Measurements from ENCODE around the gene GIGYF1. TPM values are rescaled to one million over a fixed set of nuclear protein-coding genes. Genes with fewer than 3 reads are reported as not detected.

Gene GIGYF1
- polyA plus RNA-seq, 1 donor from 2014 or later: 28.3 TPM

DNA sequence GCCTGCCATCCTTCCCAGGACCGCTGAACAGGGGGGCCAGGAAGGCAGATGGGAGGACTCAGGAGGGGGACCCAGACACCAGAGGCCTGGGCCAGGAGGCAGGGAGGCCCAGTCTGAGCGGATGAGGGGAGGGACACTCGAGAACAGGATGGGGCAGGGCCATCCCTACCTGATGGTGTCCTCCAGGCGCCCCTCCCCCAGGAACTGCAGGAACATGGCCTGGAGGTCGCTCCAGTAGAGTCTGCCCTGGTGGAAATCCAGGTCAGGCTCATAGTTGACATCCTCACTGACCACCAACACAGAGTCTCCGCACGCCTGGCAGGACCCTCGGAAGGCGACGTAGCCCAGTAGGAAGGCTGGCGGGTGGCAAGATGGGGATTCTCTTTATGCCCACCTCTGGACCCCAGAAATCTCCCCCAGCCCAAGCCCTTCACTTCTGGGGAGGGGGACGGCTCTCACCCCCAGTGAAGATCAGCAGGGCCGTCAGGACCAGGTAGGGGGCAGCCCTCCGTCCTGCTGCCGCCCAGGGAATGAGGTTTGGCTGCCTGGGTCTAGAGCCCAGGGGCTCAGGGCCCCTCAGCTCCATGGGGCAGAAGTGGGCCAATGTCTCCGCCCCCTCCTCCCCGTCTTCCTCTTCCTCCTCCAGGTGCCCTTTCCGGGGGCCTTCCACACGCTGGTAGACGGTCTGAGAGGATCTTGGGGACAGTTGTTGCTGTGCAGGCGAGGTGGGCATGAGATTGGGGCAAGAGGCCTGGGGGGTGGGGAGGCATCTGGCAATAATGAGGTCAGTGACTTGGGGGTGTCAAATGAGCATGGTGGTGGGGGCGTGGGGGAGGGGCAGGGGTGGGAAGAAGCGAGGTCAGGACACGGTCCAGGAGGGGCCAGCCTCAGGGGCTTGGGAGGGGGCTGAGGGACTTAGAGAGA, 53.3 kb downstream of the GIGYF1 start:
- H3K27me3 ChIP-seq (ENCODE audit: insufficient read depth, low read depth, low read length): no peaks in the 10 kb centered on the region
- H2AFZ ChIP-seq (ENCODE audit: low read depth, low read length): no peak overlapping the region
- H4K20me1 ChIP-seq (ENCODE audit: insufficient read depth): no peaks in the 10 kb centered on the region
- no peaks in the 10 kb centered on the region for H3K9me2 ChIP-seq (ENCODE audit: insufficient read depth, low read length)
- H3K9me3 ChIP-seq (ENCODE audit: low read length): no peaks in the 10 kb centered on the region
- no peaks in the 10 kb centered on the region for H3F3A ChIP-seq (ENCODE audit: insufficient read depth, low read length, poor library complexity, severe bottlenecking)
- H3K9ac ChIP-seq (ENCODE audit: low read length): no peak overlapping the region
- no peak overlapping the region for H3K27ac ChIP-seq (ENCODE audit: low read length)
- no peaks in the 10 kb centered on the region for H3K79me2 ChIP-seq (replicated peaks; ENCODE audit: insufficient read depth, low read length)
- H3K36me3 ChIP-seq (ENCODE audit: insufficient read depth, low read length): no peaks in the 10 kb centered on the region
- TF ChIP-seq EZH2 (IDR thresholded peaks at IDR 0.05; ENCODE audit: borderline replicate concordance, insufficient read depth, low read length, poor library complexity, severe bottlenecking) (no peak), POLR2AphosphoS5 (IDR thresholded peaks at IDR 0.05) (no peak), SMC3 (conservative IDR thresholded peaks at IDR 0.05; ENCODE audit: poor library complexity) (no peak), EP300 (conservative IDR thresholded peaks at IDR 0.05; ENCODE audit: poor library complexity, severe bottlenecking) (no peak), MXI1 (conservative IDR thresholded peaks at IDR 0.05; ENCODE audit: poor library complexity, severe bottlenecking) (no peak)
- TF ChIP-seq, protein P1, sequence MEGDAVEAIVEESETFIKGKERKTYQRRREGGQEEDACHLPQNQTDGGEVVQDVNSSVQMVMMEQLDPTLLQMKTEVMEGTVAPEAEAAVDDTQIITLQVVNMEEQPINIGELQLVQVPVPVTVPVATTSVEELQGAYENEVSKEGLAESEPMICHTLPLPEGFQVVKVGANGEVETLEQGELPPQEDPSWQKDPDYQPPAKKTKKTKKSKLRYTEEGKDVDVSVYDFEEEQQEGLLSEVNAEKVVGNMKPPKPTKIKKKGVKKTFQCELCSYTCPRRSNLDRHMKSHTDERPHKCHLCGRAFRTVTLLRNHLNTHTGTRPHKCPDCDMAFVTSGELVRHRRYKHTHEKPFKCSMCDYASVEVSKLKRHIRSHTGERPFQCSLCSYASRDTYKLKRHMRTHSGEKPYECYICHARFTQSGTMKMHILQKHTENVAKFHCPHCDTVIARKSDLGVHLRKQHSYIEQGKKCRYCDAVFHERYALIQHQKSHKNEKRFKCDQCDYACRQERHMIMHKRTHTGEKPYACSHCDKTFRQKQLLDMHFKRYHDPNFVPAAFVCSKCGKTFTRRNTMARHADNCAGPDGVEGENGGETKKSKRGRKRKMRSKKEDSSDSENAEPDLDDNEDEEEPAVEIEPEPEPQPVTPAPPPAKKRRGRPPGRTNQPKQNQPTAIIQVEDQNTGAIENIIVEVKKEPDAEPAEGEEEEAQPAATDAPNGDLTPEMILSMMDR (IDR thresholded peaks at IDR 0.05; ENCODE audit: poor library complexity, severe bottlenecking): no peak
- TF ChIP-seq, protein P2, sequence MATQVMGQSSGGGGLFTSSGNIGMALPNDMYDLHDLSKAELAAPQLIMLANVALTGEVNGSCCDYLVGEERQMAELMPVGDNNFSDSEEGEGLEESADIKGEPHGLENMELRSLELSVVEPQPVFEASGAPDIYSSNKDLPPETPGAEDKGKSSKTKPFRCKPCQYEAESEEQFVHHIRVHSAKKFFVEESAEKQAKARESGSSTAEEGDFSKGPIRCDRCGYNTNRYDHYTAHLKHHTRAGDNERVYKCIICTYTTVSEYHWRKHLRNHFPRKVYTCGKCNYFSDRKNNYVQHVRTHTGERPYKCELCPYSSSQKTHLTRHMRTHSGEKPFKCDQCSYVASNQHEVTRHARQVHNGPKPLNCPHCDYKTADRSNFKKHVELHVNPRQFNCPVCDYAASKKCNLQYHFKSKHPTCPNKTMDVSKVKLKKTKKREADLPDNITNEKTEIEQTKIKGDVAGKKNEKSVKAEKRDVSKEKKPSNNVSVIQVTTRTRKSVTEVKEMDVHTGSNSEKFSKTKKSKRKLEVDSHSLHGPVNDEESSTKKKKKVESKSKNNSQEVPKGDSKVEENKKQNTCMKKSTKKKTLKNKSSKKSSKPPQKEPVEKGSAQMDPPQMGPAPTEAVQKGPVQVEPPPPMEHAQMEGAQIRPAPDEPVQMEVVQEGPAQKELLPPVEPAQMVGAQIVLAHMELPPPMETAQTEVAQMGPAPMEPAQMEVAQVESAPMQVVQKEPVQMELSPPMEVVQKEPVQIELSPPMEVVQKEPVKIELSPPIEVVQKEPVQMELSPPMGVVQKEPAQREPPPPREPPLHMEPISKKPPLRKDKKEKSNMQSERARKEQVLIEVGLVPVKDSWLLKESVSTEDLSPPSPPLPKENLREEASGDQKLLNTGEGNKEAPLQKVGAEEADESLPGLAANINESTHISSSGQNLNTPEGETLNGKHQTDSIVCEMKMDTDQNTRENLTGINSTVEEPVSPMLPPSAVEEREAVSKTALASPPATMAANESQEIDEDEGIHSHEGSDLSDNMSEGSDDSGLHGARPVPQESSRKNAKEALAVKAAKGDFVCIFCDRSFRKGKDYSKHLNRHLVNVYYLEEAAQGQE (IDR thresholded peaks at IDR 0.05; ENCODE audit: borderline replicate concordance): no peak
- no peak overlapping the region for H3K4me3 ChIP-seq (ENCODE audit: low read length)
- no peak overlapping the region for H3K4me2 ChIP-seq (ENCODE audit: low read length)

DNA sequence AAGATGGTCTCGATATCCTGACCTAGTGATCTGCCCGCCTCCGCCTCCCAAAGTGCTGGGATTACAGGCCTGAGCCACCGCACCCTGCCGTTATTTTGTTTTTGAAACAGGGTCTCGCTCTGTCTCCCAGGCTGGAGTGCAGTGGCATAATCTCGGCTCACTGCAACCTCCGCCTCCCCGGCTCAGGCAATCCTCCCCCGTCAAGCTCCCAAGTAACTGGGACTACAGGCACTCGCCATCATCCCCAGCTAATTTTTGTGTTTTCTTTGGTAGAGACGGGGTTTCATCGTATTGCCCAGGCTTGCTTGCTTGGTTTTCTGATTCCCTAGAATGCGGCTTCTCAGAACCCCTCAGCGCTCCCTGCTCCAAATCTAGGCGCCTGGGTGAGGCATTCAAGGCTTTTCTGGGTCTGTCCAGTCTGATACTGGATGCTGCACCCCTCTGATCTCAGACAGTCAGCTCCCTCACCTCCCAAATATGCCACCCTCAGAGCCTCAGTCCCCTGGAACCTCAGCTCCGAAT, 54.0 kb downstream of the GIGYF1 start:
- no peak overlapping the region for H3K4me2 ChIP-seq (ENCODE audit: low read length)
- TF ChIP-seq, protein P1 (IDR thresholded peaks at IDR 0.05; ENCODE audit: poor library complexity, severe bottlenecking): no peak
- TF ChIP-seq POLR2AphosphoS5 (IDR thresholded peaks at IDR 0.05) (no peak), TAF1 (IDR thresholded peaks at IDR 0.05; ENCODE audit: low read depth) (no peak), EZH2 (IDR thresholded peaks at IDR 0.05; ENCODE audit: borderline replicate concordance, insufficient read depth, low read length, poor library complexity, severe bottlenecking) (no peak), EP300 (conservative IDR thresholded peaks at IDR 0.05; ENCODE audit: poor library complexity, severe bottlenecking) (no peak), RAD21 (conservative IDR thresholded peaks at IDR 0.05) (no peak)
- TF ChIP-seq, protein P2 (IDR thresholded peaks at IDR 0.05; ENCODE audit: borderline replicate concordance): no peak
- no peaks in the 10 kb centered on the region for H3K9me3 ChIP-seq (ENCODE audit: low read length)

More for the DNA sequence above, 54.0 kb downstream of the GIGYF1 start:
- Histone ChIP-seq H4K20me1 (ENCODE audit: insufficient read depth) (no peaks in the 10 kb centered on the region), H3F3A (ENCODE audit: insufficient read depth, low read length, poor library complexity, severe bottlenecking) (no peaks in the 10 kb centered on the region), H3K27me3 (ENCODE audit: insufficient read depth, low read depth, low read length) (no peaks in the 10 kb centered on the region), H2AFZ (ENCODE audit: low read depth, low read length) (no peak overlapping the region), H3K36me3 (ENCODE audit: insufficient read depth, low read length) (no peaks in the 10 kb centered on the region), H3K27ac (ENCODE audit: low read length) (no peak overlapping the region), H3K9ac (ENCODE audit: low read length) (no peak overlapping the region), H3K79me2 (replicated peaks; ENCODE audit: insufficient read depth, low read length) (no peaks in the 10 kb centered on the region), H3K9me2 (ENCODE audit: insufficient read depth, low read length) (no peaks in the 10 kb centered on the region), H3K4me3 (ENCODE audit: low read length) (no peak overlapping the region)
